Tibial nerve (tissue), 4 donors: ENCODE measurements around the gene MAML3.

Experiments used
- EP300 ChIP-seq, 2 donors: sonication (generic); formaldehyde crosslinking; IDR thresholded peaks; one replicate each; pipeline ENCODE4 v1.6.1; 2017; ENCODE audit warnings: antibody characterized with exemption in 2 of 2, mild to moderate bottlenecking in 1 of 2
- POLR2A ChIP-seq, 2 donors: fragments of 450-650 bp; IDR thresholded peaks; one replicate each; pipeline ENCODE4 v1.6.1; 2017; ENCODE audit warnings: antibody characterized with exemption in 2 of 2, mild to moderate bottlenecking in 2 of 2, moderate library complexity in 2 of 2
- TF ChIP-seq, protein P1 (sequence below), 5 experiments: fragments of 200-600 bp in 3 of 5; fragments of 450-650 bp in 2 of 5; sonication (generic) in 3 of 5; IDR thresholded peaks; one replicate each; pipeline ENCODE4 v1.5.1; 2016 to 2019; ENCODE audit warnings: antibody characterized with exemption in 5 of 5, mild to moderate bottlenecking in 3 of 5, moderate library complexity in 2 of 5

DNA sequence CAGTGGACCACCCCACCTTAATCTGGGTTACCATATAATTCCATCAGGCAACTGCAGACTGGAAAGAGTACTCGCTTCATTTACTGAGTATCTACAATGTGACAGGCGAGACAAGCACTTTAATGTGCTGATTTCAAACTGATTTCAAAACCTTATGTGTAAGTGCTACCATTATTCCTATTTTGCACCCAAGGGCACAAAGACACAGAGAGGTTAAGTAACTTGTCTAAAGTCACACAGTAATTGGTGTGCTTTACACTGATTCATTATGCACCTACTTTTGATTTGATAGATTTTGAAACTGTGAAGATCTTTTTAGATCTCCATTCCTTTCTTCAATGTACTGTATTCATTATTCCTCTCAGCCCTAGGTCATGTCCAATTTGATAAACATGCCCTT lies 296.0 kb downstream of the MAML3 start:
- TF ChIP-seq, protein P1, sequence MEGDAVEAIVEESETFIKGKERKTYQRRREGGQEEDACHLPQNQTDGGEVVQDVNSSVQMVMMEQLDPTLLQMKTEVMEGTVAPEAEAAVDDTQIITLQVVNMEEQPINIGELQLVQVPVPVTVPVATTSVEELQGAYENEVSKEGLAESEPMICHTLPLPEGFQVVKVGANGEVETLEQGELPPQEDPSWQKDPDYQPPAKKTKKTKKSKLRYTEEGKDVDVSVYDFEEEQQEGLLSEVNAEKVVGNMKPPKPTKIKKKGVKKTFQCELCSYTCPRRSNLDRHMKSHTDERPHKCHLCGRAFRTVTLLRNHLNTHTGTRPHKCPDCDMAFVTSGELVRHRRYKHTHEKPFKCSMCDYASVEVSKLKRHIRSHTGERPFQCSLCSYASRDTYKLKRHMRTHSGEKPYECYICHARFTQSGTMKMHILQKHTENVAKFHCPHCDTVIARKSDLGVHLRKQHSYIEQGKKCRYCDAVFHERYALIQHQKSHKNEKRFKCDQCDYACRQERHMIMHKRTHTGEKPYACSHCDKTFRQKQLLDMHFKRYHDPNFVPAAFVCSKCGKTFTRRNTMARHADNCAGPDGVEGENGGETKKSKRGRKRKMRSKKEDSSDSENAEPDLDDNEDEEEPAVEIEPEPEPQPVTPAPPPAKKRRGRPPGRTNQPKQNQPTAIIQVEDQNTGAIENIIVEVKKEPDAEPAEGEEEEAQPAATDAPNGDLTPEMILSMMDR (IDR thresholded peaks at IDR 0.05): no peak
- TF ChIP-seq EP300 (IDR thresholded peaks at IDR 0.05): no peak
- no peak for TF ChIP-seq POLR2A (IDR thresholded peaks at IDR 0.05)
